CD4-positive, alpha-beta T cell treated with Interleukin-15 for 1 hour (primary cell): ENCODE measurements around the gene MYH2.
"Not testable (repeated sequence)": the region's sequence is repeated elsewhere in the genome, so short reads cannot be mapped to it uniquely, and the experiment has no call there.

Source experiments
- DNase-seq: peaks from one replicate; pipeline ENCODE4 v3.0.0-alpha.2; 2020

The MYH2 gene

GRCh38 chr17:10549096-10549842 lies at the start of gene MYH2:
MYH2 (minus strand) TSS chr17:10549658; CDS start chr17:10547920, 1,738 bp downstream.
- DNase-seq: no peak

- no peak for DNase-seq
Measured at GRCh38 chr17:10598621-10599020, 49.2 kb upstream of the MYH2 start.

- no peak for DNase-seq
Measured at GRCh38 chr17:10589553-10590145, 40.2 kb upstream of the MYH2 start.

GRCh38 chr17:10585529-10585928 lies 36.1 kb upstream of the MYH2 start:
- no peak for DNase-seq

DNA sequence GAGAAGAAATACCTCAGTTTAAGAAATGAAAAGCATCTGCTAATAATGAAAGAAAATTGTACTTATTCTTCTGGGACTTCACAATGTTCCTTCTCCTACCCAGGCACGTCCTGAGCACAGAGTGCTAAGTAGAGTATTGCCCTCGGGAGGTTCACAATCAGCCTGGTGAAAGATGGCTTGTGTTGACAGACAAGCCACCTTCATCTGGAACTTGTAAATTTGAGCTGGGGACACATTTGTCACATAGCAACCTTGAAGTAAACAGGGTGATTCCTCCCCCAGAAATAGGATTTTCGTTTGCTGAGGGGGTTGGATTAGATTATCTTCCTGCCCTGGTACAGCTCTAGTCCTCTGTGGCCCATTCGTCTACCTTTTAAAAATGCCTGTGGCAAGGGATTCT lies 34.4 kb upstream of the MYH2 start:
- DNase-seq: no peak

GRCh38 chr17:10579270-10579669 lies 29.8 kb upstream of the MYH2 start:
- DNase-seq: no peak

DNA sequence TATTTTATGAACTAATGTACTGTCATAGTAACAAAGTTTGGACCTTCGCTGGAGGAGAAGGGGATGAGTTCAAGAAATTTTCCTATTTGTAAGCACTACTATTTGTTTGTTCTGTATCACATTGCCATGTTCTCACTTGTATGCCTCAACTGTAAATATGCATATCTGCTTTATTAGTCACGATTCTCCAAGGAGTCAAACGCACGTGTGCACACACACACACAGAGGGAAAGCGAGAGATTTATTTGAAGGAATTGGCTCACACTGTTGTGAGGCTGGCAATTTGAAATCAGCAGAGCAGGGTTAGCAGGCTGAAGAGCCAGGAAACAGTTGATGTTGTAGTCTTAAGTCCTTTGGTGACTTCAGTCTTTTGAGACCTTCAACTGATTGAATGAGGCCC lies 24.9 kb upstream of the MYH2 start:
- DNase-seq: no peak

GRCh38 chr17:10563991-10564660 lies 14.7 kb upstream of the MYH2 start:
- no peak for DNase-seq

DNA sequence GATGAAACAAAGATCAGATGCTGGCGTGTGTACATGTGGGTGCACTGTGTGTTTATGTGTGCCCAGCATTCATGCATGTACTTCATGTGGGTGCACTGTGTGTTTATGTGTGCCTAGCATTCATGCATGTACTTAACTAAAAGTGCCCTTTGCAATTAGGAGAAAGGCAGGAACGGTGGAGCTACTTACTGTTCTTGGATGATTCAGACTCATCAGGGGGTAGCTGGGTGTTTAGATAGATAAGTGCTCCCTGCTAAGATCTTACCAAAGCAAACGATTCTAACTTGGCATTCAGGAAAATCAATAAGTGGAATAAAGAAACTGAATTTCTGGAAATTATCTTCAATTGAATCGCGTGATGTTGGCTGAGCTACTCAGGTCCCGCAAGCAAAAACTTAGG lies 8.6 kb upstream of the MYH2 start:
- DNase-seq: no peak

- no peak for DNase-seq
Measured at GRCh38 chr17:10557422-10557821, 8.0 kb upstream of the MYH2 start.

- DNase-seq: no peak
Measured at GRCh38 chr17:10556301-10557005, 7.0 kb upstream of the MYH2 start.

DNA sequence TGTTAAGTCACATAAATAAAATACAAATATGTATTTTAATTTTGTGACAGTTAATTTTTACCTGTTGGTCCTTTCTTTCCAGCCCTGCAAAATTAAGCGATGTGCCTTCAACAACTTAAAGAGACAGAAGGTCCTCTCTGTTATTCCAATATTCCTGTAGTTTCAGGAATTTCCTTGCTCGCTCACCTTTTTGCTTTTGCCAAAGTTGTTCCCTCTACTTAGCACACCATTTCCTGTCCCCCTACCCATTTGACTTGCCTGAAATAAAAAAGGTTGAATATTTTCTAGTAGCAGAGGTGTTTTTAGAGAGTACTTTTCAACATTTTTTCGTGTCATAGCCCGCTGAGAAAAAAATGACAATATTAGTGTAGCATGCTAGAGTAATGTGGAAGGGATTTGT lies 556 bp upstream of the MYH2 start:
- DNase-seq: no peak

GRCh38 chr17:10547351-10547750 lies 2.1 kb downstream of the MYH2 start:
- DNase-seq: no peak

- not testable (repeated sequence) for DNase-seq
Measured at GRCh38 chr17:10543486-10543885, 6.0 kb downstream of the MYH2 start.

DNA sequence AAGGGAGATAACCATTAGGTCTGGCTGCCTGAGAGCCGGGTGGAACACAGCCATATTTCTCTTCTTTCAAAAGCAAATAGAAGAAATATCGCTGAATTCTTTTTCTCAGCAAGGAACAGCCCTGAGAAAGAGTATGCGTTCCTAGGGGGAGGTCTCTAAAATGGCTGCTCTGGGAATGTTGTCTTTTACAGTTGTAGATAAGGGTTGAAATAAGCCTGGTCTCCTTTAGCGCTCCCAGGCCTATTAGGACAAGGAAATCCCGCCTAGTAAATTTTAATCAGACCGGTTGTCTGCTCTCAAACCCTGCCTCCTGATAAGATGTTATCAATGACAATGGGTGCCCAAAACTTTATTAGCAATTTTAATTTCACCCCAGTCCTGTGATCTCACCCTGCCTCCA lies 8.3 kb downstream of the MYH2 start:
- not testable (repeated sequence) for DNase-seq

DNA sequence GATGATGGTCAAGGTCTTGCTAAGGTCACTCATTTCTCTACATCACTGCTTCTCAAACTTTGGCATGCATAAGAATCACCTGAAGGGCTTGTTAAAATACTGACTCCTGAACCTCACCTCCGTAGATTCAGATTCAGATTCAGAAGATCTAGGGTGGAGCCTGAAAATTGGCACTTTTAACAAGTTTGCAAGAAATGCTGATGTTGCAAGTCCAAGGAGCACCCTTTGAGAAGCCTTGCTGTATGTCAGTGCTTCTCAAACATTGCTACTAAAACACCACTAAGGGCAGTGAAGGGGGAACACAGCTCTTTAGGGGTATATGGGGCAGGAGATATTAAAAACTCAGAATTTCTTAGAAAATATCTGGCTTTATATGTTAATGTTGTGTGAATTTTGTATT lies 17.4 kb downstream of the MYH2 start:
- no peak for DNase-seq

- no peak for DNase-seq
Measured at GRCh38 chr17:10527419-10527818, 22.0 kb downstream of the MYH2 start.

DNA sequence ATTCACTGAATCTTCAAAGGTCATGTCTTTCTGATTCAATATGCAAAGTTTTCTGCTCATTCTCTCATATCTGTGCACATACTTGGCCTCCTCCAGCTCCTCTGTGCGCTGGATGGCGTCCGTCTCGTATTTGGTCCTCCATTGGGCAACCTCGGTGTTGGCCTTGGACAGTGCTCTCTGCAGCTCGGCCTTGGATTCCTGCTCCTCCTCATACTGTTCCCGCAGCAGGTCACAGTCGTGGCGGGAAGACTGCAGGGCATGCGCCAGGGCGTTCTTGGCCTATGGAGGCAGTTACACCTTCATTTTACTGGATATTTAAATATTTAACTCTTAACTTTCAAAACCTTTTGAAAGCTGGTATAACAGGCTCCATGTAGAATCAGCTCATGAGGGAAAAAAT lies 22.9 kb downstream of the MYH2 start:
- DNase-seq: no peak

DNA sequence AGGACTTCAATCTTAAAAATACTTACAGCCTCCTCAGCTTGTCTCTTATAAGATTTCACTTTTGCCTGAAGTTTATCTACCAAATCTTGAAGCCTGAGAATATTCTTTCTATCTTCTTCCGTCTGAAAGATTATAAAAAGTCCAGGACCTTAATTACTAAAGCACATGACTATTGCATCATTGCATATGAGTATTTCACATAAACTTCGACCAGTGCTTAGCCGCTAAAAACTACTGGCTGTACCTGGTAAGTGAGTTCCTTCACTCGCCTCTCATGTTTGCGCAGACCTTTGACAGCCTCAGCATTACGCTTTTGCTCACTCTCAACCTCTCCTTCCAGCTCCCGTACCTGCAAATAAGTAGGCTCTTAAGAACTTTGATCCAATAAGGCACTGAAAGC lies 26.4 kb downstream of the MYH2 start:
- DNase-seq: no peak

GRCh38 chr17:10521949-10522348 lies 27.5 kb downstream of the MYH2 start:
- no peak for DNase-seq

GRCh38 chr17:10518271-10519037 lies 31.0 kb downstream of the MYH2 start, which contains the start of gene MYH1:
MYH1 (minus strand) TSS chr17:10518542; CDS start chr17:10516642, 1,900 bp downstream.
- DNase-seq: no peak

DNA sequence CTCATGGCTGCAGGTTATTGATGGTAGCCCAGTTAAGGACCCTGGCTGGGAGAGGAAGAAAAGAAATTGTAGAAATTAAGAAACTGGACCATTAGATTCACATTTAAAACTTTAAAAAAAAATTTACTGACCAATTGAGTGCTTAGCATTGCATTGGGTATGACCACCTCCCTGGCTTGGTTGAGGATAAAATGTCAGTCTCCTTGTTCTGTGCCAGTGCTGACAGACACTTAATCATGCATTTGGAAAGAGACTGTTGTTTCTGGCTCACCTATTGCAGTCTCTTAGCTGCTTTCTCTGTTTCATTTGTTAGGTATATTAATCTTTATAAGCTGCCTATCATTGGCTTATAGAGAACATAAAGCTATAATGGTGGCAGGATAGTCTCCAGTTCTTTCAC lies 32.8 kb downstream of the MYH2 start:
- no peak for DNase-seq

DNA sequence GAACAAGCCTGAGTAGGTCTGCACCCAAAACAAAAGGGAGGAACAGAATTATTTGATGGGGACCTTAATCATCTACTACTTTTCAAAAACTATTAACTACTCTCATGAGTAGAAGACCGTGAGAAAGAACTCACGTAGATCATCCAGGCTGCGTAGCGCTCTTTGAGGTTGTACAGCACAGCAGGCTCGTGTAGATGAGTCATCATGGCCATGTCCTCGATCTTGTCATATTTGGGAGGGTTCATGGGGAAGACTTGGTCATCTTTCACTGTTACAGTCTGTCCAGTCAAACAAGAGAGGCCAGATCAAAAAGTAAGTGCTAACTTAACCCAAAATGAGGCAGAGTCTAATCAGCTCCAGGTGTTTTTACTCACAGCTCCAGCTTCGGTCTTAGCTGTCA lies 33.4 kb downstream of the MYH2 start:
- no peak for DNase-seq
